Common myeloid progenitor, CD34-positive (primary cell): Measurements from ENCODE around the gene BEGAIN.

Experiments used
- CTCF ChIA-PET: fragments of 350-600 bp; sonication (Branson Sonifier 250); formaldehyde crosslinking; loops from one replicate; lab custom pipeline; 2021; ENCODE audit warnings: antibody characterized with exemption; lab: Charles Lee
- POLR2A ChIA-PET: fragments of 350-600 bp; sonication (Branson Sonifier 250); formaldehyde crosslinking; loops from one replicate; lab custom pipeline; 2021; ENCODE audit warnings: antibody characterized with exemption; lab: Charles Lee
- DNase-seq, 3 donors: peaks; one replicate each; pipeline versions ENCODE4 v3.0.0 to v3.0.0-alpha.2; 2013
- H3K27ac ChIP-seq, 2 experiments: 1 replicate in 1 of 2; 2 replicates in 1 of 2; pipeline ENCODE4 v1.7.0; 2013; ENCODE audit warnings: inconsistent platforms in 2 of 2, low read length in 2 of 2, mild to moderate bottlenecking in 2 of 2, low read depth in 1 of 2, moderate library complexity in 1 of 2; ENCODE audit not compliant: severe bottlenecking in 2 of 2, insufficient read depth in 1 of 2, poor library complexity in 1 of 2
- H3K27me3 ChIP-seq, 5 experiments: replicated peaks in 2 of 5; 1 replicate in 3 of 5; 2 replicates in 2 of 5; pipeline versions ENCODE4 v1.6.1 to v1.7.0; 2013; ENCODE audit warnings: low read length in 4 of 5, mild to moderate bottlenecking in 2 of 5, moderate library complexity in 2 of 5, inconsistent platforms in 1 of 5; ENCODE audit not compliant: insufficient read depth in 5 of 5, control insufficient read depth in 4 of 5
- H3K36me3 ChIP-seq, 4 experiments: 1 replicate in 2 of 4; 2 replicates in 2 of 4; pipeline versions ENCODE4 v1.6.1 to v1.7.0; 2013; ENCODE audit warnings: low read length in 3 of 4, control low read depth in 1 of 4, mild to moderate bottlenecking in 1 of 4; ENCODE audit not compliant: control insufficient read depth in 4 of 4, insufficient read depth in 4 of 4
- H3K4me1 ChIP-seq, 4 experiments: 1 replicate in 3 of 4; 2 replicates in 1 of 4; pipeline versions ENCODE4 v1.6.1 to v1.7.1; 2013; ENCODE audit warnings: low read length in 3 of 4, mild to moderate bottlenecking in 3 of 4, control low read depth in 1 of 4, inconsistent platforms in 1 of 4, moderate library complexity in 1 of 4; ENCODE audit not compliant: control insufficient read depth in 4 of 4, insufficient read depth in 4 of 4; ENCODE audit errors: control extremely low read depth in 1 of 4
- H3K4me3 ChIP-seq, 7 experiments: 1 replicate in 4 of 7; 2 replicates in 3 of 7; pipeline versions ENCODE4 v1.5.1 to v1.7.0; 2013; ENCODE audit warnings: mild to moderate bottlenecking in 7 of 7, low read length in 6 of 7, moderate library complexity in 6 of 7, inconsistent platforms in 2 of 7, low read depth in 2 of 7, control low read depth in 1 of 7; ENCODE audit not compliant: insufficient read depth in 4 of 7, control insufficient read depth in 1 of 7; ENCODE audit errors: extremely low read depth in 1 of 7
- H3K9me3 ChIP-seq, 5 experiments: 1 replicate in 4 of 5; 2 replicates in 1 of 5; pipeline versions ENCODE4 v1.6.1 to v1.7.1; 2013; ENCODE audit warnings: low read length in 4 of 5, mild to moderate bottlenecking in 2 of 5, inconsistent platforms in 1 of 5, low read depth in 1 of 5, moderate library complexity in 1 of 5; ENCODE audit not compliant: control insufficient read depth in 4 of 5, insufficient read depth in 2 of 5; ENCODE audit errors: control extremely low read depth in 1 of 5
- WGBS: methylation state at CpG from one replicate; pipeline ENCODE4 v1.1.5; 2013; ENCODE audit not compliant: insufficient coverage; 5-methylcytosine and 5-hydroxymethylcytosine counted together

BEGAIN gene

DNA sequence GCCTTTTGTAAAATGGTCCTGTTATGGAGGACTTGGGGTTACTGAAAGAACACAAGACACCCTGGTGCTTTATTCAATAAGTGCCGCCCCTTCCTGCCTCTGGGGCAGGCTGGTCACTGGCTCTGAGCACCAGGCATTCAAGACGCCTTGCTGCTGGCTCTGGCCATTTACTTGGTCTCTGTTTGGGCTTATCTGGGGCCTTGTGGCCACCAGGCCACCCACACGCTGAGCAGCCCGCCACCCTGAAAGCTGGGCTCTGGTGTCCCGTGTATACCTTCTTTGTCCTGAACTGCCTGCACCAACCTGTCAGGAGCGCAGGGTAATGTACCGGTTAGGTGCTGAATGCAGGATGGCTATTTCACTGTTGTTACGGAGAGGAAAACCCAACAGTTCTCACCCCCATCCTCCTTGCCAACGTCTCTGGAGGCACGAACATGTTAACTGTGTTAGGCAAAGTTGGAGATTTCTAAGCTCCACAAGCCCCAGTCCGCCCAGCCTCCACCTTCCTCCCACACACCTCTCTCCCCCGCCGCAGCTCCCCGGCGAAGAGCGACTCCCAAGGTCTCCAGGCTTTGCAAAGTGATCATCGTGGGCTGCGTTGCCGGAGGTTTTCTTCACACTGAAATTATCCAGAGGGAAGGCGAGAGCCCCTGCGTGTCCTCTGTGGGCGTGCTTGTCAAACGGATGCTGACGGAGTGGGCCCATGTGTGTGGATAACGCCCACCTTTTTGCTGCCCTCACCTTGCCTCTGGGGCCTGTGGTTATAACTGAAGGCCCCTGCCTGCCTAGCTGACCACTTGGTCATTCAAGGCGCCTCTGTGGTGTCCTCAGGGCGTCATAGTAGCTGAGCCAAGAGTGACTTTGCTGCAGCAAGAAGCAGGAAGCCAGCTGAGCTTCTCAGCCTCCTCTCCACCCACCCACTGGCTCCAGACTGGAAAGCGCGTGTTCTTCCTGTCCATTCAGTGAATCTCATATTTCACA lies 18.8 kb upstream of the BEGAIN start:
- no peaks in the 10 kb centered on the region for H3K27me3 ChIP-seq
- no peak overlapping the region for H3K4me3 ChIP-seq
- 94% methylated on average over 28 of the region's 29 CpGs for WGBS
- peaks cover 0 to 13% (median 0%) of the 10 kb centered on the region in 5 experiments for H3K9me3 ChIP-seq
- ChIA-PET POLR2A (no interaction called here), CTCF (interaction anchor here (2.0 kb wide), 1 partner anchor 11 kb away, joined by 4 read pairs; no protein-coding TSS in a partner anchor)
- DNase-seq, result no peak
- H3K4me1 ChIP-seq, result peaks cover 0 to 12% (median 6%) of the 10 kb centered on the region in 4 experiments
- H3K36me3 ChIP-seq, result no peaks in the 10 kb centered on the region
- no peak overlapping the region for H3K27ac ChIP-seq

DNA sequence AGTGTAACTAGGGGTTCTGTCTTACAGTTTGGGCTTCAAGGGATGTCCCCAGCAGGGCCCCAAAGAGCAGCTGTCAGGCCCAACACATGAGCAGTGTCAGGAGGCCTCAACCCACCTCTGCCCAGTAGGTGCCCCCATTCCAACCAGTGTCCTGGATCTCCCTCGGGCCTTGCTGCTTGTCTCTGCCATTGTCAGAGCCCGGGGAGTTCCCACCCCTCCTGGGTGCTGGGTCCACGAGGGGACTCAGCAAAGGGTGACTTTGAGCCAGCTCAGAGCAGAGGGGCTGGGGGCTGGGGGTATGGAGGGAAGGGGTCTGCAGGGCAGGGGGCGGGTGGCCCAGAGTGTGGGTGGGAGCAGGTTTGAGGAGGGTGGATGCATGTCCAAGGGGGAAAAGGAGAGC lies 18.0 kb upstream of the BEGAIN start:
- CTCF ChIA-PET, result no interaction called here
- no peaks in the 10 kb centered on the region for H3K27me3 ChIP-seq
- no peak overlapping the region for H3K4me3 ChIP-seq
- peaks cover 0 to 12% (median 6%) of the 10 kb centered on the region in 4 experiments for H3K4me1 ChIP-seq
- POLR2A ChIA-PET, result no interaction called here
- H3K36me3 ChIP-seq, result no peaks in the 10 kb centered on the region
- no peak for DNase-seq
- no peak overlapping the region for H3K27ac ChIP-seq
- WGBS, result 100% methylated on average over 3 of the region's 4 CpGs
- H3K9me3 ChIP-seq, result peaks cover 0 to 14% (median 0%) of the 10 kb centered on the region in 5 experiments

DNA sequence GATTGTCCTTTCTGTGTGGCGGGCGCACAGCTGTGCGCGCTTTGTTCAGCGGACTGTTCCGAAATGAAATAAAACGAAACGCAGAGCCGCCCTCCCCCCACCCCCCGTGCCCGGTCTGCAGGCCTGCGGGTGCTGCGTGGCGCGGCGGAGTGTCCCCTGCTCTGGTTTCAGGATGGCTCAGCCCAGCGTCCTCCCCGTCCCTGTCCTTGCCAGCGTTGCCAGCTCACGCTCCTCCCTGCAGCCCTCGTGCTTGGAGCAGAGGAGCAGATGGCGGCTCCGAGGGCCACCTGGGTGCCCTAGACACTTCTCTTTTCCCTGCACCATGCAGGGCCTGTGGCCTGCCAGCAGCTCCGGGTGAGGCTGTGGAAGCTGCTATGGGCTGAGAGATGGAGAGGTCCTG lies 17.5 kb upstream of the BEGAIN start:
- Histone ChIP-seq H3K4me3 (no peak overlapping the region), H3K27ac (no peak overlapping the region), H3K9me3 (peaks cover 0 to 14% (median 0%) of the 10 kb centered on the region in 5 experiments), H3K36me3 (no peaks in the 10 kb centered on the region), H3K4me1 (peaks cover 0 to 14% (median 8%) of the 10 kb centered on the region in 4 experiments), H3K27me3 (no peaks in the 10 kb centered on the region)
- no peak for DNase-seq
- POLR2A ChIA-PET, result no interaction called here
- 96% methylated on average over 9 of the region's 24 CpGs for WGBS
- CTCF ChIA-PET, result no interaction called here

DNA sequence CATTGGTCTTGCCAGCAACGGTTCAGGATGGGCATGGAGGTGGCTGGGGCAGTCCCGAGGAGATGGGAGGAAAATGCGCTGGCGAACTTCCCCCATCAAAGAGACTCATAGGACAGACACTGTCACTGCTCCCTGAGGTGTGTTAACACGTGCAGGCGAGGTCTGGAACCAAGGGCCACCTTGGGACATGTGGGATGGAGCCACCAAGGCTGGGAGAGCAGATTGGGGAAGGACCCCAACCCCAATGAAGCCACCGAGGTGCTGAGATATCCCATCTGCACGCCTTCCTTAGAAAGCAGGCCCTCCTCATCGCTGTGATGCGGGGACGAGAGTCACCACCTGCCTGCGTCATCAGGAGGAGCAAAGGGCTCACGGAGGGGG lies 16.9 kb upstream of the BEGAIN start:
- no peaks in the 10 kb centered on the region for H3K36me3 ChIP-seq
- POLR2A ChIA-PET, result no interaction called here
- 99% methylated on average over 9 of the region's 13 CpGs for WGBS
- no peak overlapping the region for H3K27ac ChIP-seq
- DNase-seq, result no peak
- peaks cover 0 to 14% (median 0%) of the 10 kb centered on the region in 5 experiments for H3K9me3 ChIP-seq
- CTCF ChIA-PET, result no interaction called here
- H3K4me3 ChIP-seq, result no peak overlapping the region
- H3K27me3 ChIP-seq, result no peaks in the 10 kb centered on the region
- peaks cover 0 to 15% (median 10%) of the 10 kb centered on the region in 4 experiments for H3K4me1 ChIP-seq

DNA sequence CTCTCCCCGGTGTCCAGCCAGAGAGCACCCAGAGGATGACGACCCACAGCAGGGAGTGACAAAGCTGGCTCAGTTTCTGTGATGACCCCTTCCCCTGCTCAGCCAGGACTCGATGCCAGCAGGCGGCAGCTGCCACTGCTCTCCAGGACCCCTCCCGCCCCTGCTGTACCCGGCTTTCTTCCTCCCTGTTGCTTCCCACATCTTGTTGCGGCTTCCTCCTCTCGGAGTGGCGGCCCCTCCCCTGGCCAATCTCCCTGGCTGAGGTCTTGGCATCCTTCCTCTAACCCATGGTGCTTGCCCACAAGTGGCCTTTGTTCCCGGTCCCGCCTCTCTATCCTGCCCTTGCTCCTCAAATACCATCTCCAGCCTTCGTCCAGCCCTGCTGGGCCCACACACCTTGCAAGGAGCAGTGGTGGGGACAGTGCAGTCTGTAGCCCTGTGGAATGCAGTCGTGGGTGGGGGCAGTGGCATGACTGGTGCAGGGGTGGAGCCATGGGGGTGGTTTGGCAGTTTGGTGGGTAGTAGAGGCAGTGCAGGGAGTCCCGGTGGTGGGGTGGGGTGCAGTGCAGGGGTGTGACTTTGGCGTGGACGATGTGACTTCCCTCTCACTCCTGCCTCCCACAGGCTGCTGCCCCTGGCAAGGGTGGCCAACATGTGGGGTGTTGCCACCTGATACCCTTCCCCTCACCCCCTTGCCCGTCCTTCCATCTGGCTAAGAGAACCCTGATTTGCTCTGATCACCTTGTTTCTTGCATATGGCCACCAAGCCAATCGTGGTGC lies 16.3 kb upstream of the BEGAIN start:
- peak in 1 of 3 donors; percentile 36 for DNase-seq
- H3K4me3 ChIP-seq, result no peak overlapping the region
- no peaks in the 10 kb centered on the region for H3K36me3 ChIP-seq
- no peaks in the 10 kb centered on the region for H3K27me3 ChIP-seq
- ChIA-PET POLR2A (no interaction called here), CTCF (no interaction called here)
- peaks cover 0 to 15% (median 10%) of the 10 kb centered on the region in 4 experiments for H3K4me1 ChIP-seq
- H3K9me3 ChIP-seq, result peaks cover 0 to 14% (median 0%) of the 10 kb centered on the region in 5 experiments
- no peak overlapping the region for H3K27ac ChIP-seq
- 97% methylated on average over 9 of the region's 18 CpGs for WGBS

DNA sequence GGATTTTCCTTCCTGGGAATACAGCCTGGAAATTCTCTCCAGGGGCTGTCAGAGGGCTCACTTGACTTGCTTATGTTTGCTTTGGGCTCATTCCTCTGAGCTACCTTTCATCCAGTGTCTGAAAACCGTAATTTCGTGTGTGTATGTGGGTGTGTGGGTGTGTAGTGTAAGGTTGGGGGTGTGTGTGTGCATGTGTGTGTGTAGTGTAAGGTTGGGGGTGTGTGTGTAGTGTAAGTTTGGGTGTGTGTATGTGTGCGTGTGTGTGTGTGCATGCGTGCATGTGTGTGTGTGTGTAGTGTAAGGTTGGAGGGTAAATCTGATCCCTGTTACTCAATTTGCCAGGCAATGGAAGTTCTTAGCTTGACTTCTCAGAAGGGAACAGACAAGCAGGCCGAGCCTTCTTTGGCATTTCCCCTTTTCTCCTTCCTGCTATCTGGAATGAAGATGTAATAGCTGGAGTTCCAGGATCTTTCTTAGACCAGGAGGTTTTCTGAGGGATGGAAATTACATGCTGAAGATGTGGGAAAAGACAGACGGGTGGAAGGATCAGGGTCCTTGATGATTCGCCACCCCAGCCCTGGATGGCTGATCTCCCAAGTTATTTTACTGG lies 15.5 kb upstream of the BEGAIN start:
- ChIA-PET CTCF (interaction anchor here (0.9 to 1.2 kb wide), 2 partner anchors 15 to 43 kb away, joined by 4 to 5 read pairs; no protein-coding TSS in a partner anchor), POLR2A (no interaction called here)
- DNase-seq, result no peak
- H3K27ac ChIP-seq, result no peak overlapping the region
- peaks cover 0 to 15% (median 10%) of the 10 kb centered on the region in 4 experiments for H3K4me1 ChIP-seq
- H3K9me3 ChIP-seq, result peaks cover 0 to 14% (median 0%) of the 10 kb centered on the region in 5 experiments
- H3K36me3 ChIP-seq, result no peaks in the 10 kb centered on the region
- H3K27me3 ChIP-seq, result no peaks in the 10 kb centered on the region
- H3K4me3 ChIP-seq, result no peak overlapping the region
- WGBS, result 98% methylated on average over 4 of the region's 7 CpGs
